ENCODE data around the gene RTL10. TPM values are rescaled to one million over a fixed set of nuclear protein-coding genes. Genes with fewer than 3 reads are reported as not detected.

RTL10 gene
- total and polyA plus RNA-seq, 10 of the 15 experiments (the other 5 are each of a cell fraction or from before 2014, with no cell fraction given) = 5.3 to 18.1 (median 10.3) TPM

DNA sequence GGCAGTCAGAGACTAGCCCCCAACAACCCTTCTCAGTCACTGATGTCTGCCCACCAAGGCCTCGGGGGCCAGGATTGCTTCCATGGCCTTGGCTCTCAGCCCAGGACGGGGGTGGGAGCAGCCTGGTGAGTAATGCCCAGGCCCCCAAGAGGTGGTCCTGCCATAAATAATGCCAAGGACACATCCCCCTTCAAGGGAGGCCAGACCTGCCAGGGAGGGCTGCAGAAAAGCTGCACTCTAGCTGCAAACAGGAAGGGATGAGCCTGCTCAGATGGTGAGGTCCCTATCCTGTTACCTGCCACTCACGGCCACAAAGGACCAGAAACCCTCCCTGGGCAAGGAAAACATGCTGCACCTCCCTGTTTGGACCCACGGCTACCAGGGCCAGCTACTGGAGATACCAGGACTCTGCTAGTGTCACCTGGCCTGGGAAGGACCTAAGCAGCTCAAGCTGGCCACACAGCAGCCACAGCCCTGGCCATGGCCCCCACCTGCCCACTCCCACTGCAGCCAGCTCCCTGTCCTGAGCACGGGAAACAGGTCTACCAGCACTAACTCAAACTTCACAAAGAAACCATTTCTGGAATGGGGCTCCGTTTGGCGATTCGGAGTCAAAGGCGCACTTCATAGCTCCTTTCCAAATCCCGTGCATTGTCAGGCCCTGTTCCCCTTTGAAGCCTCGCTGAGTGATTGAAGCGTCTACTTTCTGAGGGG is 12.1 kb downstream of the RTL10 start (continued):
- TF ChIP-seq, protein P1, sequence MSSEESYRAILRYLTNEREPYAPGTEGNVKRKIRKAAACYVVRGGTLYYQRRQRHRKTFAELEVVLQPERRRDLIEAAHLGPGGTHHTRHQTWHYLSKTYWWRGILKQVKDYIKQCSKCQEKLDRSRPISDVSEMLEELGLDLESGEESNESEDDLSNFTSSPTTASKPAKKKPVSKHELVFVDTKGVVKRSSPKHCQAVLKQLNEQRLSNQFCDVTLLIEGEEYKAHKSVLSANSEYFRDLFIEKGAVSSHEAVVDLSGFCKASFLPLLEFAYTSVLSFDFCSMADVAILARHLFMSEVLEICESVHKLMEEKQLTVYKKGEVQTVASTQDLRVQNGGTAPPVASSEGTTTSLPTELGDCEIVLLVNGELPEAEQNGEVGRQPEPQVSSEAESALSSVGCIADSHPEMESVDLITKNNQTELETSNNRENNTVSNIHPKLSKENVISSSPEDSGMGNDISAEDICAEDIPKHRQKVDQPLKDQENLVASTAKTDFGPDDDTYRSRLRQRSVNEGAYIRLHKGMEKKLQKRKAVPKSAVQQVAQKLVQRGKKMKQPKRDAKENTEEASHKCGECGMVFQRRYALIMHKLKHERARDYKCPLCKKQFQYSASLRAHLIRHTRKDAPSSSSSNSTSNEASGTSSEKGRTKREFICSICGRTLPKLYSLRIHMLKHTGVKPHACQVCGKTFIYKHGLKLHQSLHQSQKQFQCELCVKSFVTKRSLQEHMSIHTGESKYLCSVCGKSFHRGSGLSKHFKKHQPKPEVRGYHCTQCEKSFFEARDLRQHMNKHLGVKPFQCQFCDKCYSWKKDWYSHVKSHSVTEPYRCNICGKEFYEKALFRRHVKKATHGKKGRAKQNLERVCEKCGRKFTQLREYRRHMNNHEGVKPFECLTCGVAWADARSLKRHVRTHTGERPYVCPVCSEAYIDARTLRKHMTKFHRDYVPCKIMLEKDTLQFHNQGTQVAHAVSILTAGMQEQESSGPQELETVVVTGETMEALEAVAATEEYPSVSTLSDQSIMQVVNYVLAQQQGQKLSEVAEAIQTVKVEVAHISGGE (CRISPR knock-in tag; IDR thresholded peaks at IDR 0.05) = no peak
- TF ChIP-seq NKRF (conservative IDR thresholded peaks at IDR 0.05) (no peak), PRDM15 (CRISPR knock-in tag; IDR thresholded peaks at IDR 0.05) (no peak), HDAC6 (IDR thresholded peaks at IDR 0.05; ENCODE audit: unreplicated experiment) (no peak)
